Panc1 (cell line): ENCODE data around the gene SLC6A8. TPM values are rescaled to one million over a fixed set of nuclear protein-coding genes. Genes with fewer than 3 reads are reported as not detected.

Experiments used
- ATAC-seq: fragments of 200-7000 bp; cut with Tn5 transposase; 2 replicates; pipeline ENCODE4 v1.9.1; 2020; ENCODE audit warnings: mild to moderate bottlenecking, moderate library complexity
- BruUV-seq: library from RNA; stranded (reverse); fragments of 400-500 nt; replicated peaks from 2 replicates; lab custom pipeline; 2021; lab: Mats Ljungman, UMichigan
- CTCF ChIA-PET: fragments of 300-600 bp; sonication (Branson Sonifier 250); formaldehyde crosslinking; loops from one replicate; lab custom pipeline; 2022; ENCODE audit warnings: antibody characterized with exemption; lab: Charles Lee
- POLR2A ChIA-PET: fragments of 300-600 bp; sonication (Branson Sonifier 250); formaldehyde crosslinking; loops from one replicate; lab custom pipeline; 2022; ENCODE audit warnings: antibody characterized with exemption; lab: Charles Lee
- DNase-seq: peaks from one replicate; pipeline ENCODE4 v3.0.0-alpha.2; 2010; ENCODE audit warnings: low read depth, low spot score
- H3K27ac ChIP-seq: 2 replicates; pipeline ENCODE4 v1.5.1; 2011; ENCODE audit warnings: mild to moderate bottlenecking, low read length, inconsistent platforms
- H3K27me3 ChIP-seq: fragments of 200-500 bp; sonication (Bioruptor generic); 2 replicates; pipeline ENCODE4 v1.6.0; 2014; ENCODE audit warnings: low read length, inconsistent platforms; ENCODE audit not compliant: control insufficient read depth, insufficient read depth
- H3K36me3 ChIP-seq: fragments of 200-500 bp; sonication (Bioruptor generic); 2 replicates; pipeline ENCODE4 v1.5.1; 2014; ENCODE audit warnings: inconsistent platforms, mild to moderate bottlenecking, low read length, moderate library complexity; ENCODE audit not compliant: control insufficient read depth, insufficient read depth
- H3K4me1 ChIP-seq: 2 replicates; pipeline ENCODE4 v1.5.1; 2011; ENCODE audit warnings: inconsistent platforms, mild to moderate bottlenecking, low read length, moderate library complexity; ENCODE audit not compliant: control insufficient read depth, insufficient read depth
- H3K4me3 ChIP-seq, 2 experiments: 2 replicates each; pipeline ENCODE4 v1.5.1; 2011 to 2012; ENCODE audit warnings: low read depth in 2 of 2, low read length in 2 of 2, mild to moderate bottlenecking in 2 of 2, inconsistent platforms in 1 of 2, moderate library complexity in 1 of 2
- H3K9me3 ChIP-seq: fragments of 200-500 bp; sonication (Bioruptor generic); 2 replicates; pipeline ENCODE4 v1.5.1; 2014; ENCODE audit warnings: low read depth, mild to moderate bottlenecking, inconsistent platforms, low read length, moderate library complexity; ENCODE audit not compliant: control insufficient read depth, insufficient read depth
- CTCF ChIP-seq: fragments of 450-650 bp; IDR thresholded peaks from 2 replicates; pipeline ENCODE4 v1.5.1; 2017; ENCODE audit warnings: mild to moderate bottlenecking
- POLR2AphosphoS5 ChIP-seq: IDR thresholded peaks from 2 replicates; pipeline ENCODE4 v1.6.1; 2012; ENCODE audit warnings: mild to moderate bottlenecking, low read depth, low read length, moderate library complexity
- REST ChIP-seq, 2 experiments: IDR thresholded peaks; 2 replicates each; pipeline ENCODE4 v1.6.1; 2011 to 2012; ENCODE audit warnings: low read depth in 2 of 2, control low read depth in 1 of 2, low read length in 1 of 2, mild to moderate bottlenecking in 1 of 2, moderate library complexity in 1 of 2; ENCODE audit not compliant: insufficient read depth in 1 of 2
- SIN3A ChIP-seq: IDR thresholded peaks from 2 replicates; pipeline ENCODE4 v1.6.1; 2012; ENCODE audit warnings: low read depth, mild to moderate bottlenecking, low read length, moderate library complexity, borderline replicate concordance; ENCODE audit not compliant: insufficient read depth
- TCF7L2 ChIP-seq: IDR thresholded peaks from 2 replicates; pipeline ENCODE4 v1.6.1; 2011; ENCODE audit warnings: mild to moderate bottlenecking, low read depth, low read length, inconsistent platforms
- in situ Hi-C: cut with HindIII; loops from 2 replicates; pipeline ENCODE4 v1.10.0; 2016; ENCODE audit warnings: low sequenced_read_pairs, low pct_unique_long_range_greater_than_20kb
- intact Hi-C: fragments of 100-400 bp; cut with micrococcal nuclease; formaldehyde crosslinking; loops from one replicate; pipeline ENCODE4 v1.10.0; 2022; ENCODE audit not compliant: unreplicated experiment
- total RNA-seq: library from RNA; stranded (reverse); gene quantifications from one replicate; pipeline ENCODE4 v1.2.1, GENCODE V29; 2021; ENCODE audit not compliant: unreplicated experiment

Gene SLC6A8
- total RNA-seq, 1 experiment from 2014 or later, result 125 TPM

DNA sequence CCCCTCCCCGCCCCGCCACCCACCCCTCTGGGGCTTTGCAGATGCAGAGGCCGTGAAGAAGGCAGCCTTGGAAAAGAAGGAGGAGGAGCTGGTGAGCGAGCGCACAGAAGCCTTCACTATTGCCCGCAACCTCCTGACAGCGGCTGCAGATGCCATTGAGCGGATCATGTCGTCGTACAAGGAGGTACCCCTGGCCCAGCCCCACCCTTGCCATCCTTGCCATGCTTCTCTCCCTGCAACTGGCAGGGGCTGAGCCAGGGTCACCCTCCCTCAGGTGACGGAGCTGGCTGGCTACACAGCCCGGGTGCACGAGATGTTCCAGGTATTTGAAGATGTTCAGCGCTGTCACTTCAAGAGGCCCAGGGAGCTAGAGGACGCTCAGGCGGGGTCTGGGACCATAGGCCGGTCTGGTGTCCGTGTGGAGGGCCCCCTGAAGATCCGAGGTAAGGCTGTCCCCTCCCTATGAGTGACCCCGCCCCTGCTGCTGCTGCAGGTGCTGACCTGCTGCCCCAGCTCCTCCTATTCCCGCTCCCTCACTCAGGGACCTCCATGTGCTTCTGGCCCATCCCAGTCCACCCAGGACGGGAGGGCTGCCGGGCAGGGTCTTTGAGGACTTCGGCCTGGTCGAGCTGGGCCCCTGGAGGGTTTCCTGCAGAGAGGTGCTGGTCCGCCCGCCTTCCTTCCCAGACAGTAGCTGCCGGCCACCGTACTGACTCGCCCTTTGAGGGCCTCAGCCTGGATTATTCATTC, 48.5 kb downstream of the SLC6A8 start:
- ChIA-PET CTCF (interaction anchor here (0.7 kb wide), 1 partner anchor 83 kb away, joined by 7 read pairs; no protein-coding TSS in a partner anchor), POLR2A (no interaction called here)
- in situ Hi-C loops, result no loop called here

DNA sequence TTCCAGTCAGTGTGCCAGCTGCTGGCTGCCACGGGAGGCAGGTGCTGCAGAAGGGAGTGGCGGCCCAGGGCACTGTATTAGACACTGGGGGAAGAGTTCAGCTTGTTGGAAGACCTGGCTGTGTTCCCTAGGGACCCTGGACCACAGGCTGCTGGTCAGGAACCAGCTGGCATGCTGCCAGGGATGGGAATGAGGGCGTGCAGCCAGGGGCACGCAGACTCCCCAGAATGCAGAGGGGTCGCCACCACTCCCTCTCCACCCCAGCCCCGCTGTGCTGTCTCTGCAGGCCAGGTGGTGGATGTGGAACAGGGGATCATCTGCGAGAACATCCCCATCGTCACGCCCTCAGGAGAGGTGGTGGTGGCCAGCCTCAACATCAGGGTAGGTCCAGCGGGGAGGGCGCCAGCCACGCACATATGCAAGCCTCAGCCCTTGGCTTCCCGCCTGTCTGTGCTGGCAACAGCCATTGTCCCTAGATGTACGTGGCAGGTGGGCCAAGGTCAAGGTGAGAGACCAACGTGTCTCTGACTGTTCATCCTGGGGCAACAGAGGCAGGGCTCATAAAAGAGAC, 49.2 kb downstream of the SLC6A8 start:
- ChIA-PET POLR2A (no interaction called here), CTCF (no interaction called here)
- DNase-seq (no peak), ATAC-seq (no peak)
- Histone ChIP-seq H3K27ac (no peak overlapping the region), H3K4me3 (no peak overlapping the region), H3K9me3 (no peaks in the 10 kb centered on the region), H3K4me1 (no peaks in the 10 kb centered on the region), H3K36me3 (no peaks in the 10 kb centered on the region), H3K27me3 (no peaks in the 10 kb centered on the region)
- BruUV-seq, result no TSS peak
- intact Hi-C loops, result no loop called here
- in situ Hi-C loops, result no loop called here
- TF ChIP-seq REST (IDR thresholded peaks at IDR 0.05; ENCODE audit: insufficient read depth in 1 of 2, low read depth in 2 of 2, low read length in 1 of 2) (no peak), TCF7L2 (no peak), SIN3A (no peak), CTCF (no peak), POLR2AphosphoS5 (no peak)

More for the DNA sequence above, 48.5 kb downstream of the SLC6A8 start:
- no peak overlapping the region for H3K4me3 ChIP-seq
- H3K27me3 ChIP-seq, result no peaks in the 10 kb centered on the region
- intact Hi-C loops, result no loop called here
- BruUV-seq, result no TSS peak
- H3K27ac ChIP-seq, result no peak overlapping the region
- ATAC-seq (no peak), DNase-seq (no peak)
- 0 out of 2 replicates have a peak, but pooled peaks cover 3% of the 10 kb centered on the region for H3K9me3 ChIP-seq
- H3K4me1 ChIP-seq, result no peaks in the 10 kb centered on the region
- TF ChIP-seq CTCF, result no peak
- no peaks in the 10 kb centered on the region for H3K36me3 ChIP-seq
